ENCODE results near the gene PHACTR4. TPM values are rescaled to one million over a fixed set of nuclear protein-coding genes. Genes with fewer than 3 reads are reported as not detected.
"Not testable (repeated sequence)": the region's sequence is repeated elsewhere in the genome, so short reads cannot be mapped to it uniquely, and the experiment has no call there.

The PHACTR4 gene
- total and polyA plus RNA-seq, 4 donors: 14.2 to 40.2 (median 29.2) TPM

- 100% methylated on average over 7 of the region's 10 CpGs for WGBS (ENCODE audit: insufficient coverage)
Observed at GRCh38 chr1:28339551-28339950, 30.0 kb upstream of the PHACTR4 start.

GRCh38 chr1:28340221-28340974, 29.1 kb upstream of the PHACTR4 start:
- Histone ChIP-seq H3K9me3 (ENCODE audit: control insufficient read depth, insufficient read depth, low read length) (no peaks in the 10 kb centered on the region), H3K4me3 (ENCODE audit: low read depth, low read length) (no peak overlapping the region), H3K27me3 (ENCODE audit: control insufficient read depth, insufficient read depth, low read length) (no peaks in the 10 kb centered on the region), H3K36me3 (ENCODE audit: control insufficient read depth, insufficient read depth, low read length) (peaks cover 10% of the 10 kb centered on the region), H3K27ac (ENCODE audit: low read depth, low read length) (no peak overlapping the region), H3K4me1 (ENCODE audit: control insufficient read depth, insufficient read depth, low read length) (no peaks in the 10 kb centered on the region)
- WGBS (ENCODE audit: insufficient coverage): 83% methylated on average over 1 of the region's 4 CpGs
- no peak for DNase-seq (ENCODE audit: low read depth in 4 of 6, low spot score in 6 of 6)

More at GRCh38 chr1:28339551-28339950, 30.0 kb upstream of the PHACTR4 start:
- no peak for DNase-seq (ENCODE audit: low read depth in 4 of 6, low spot score in 6 of 6)
- no peak overlapping the region for H3K27ac ChIP-seq (ENCODE audit: low read depth, low read length)
- H3K27me3 ChIP-seq (ENCODE audit: control insufficient read depth, insufficient read depth, low read length): no peaks in the 10 kb centered on the region
- no peaks in the 10 kb centered on the region for H3K4me1 ChIP-seq (ENCODE audit: control insufficient read depth, insufficient read depth, low read length)
- H3K36me3 ChIP-seq (ENCODE audit: control insufficient read depth, insufficient read depth, low read length): peaks cover 19% of the 10 kb centered on the region
- H3K9me3 ChIP-seq (ENCODE audit: control insufficient read depth, insufficient read depth, low read length): no peaks in the 10 kb centered on the region
- no peak overlapping the region for H3K4me3 ChIP-seq (ENCODE audit: low read depth, low read length)

GRCh38 chr1:28341591-28341990, 27.9 kb upstream of the PHACTR4 start:
- 100% methylated on average over 1 of the region's 2 CpGs for WGBS (ENCODE audit: insufficient coverage)
- H3K4me1 ChIP-seq (ENCODE audit: control insufficient read depth, insufficient read depth, low read length): no peaks in the 10 kb centered on the region
- H3K9me3 ChIP-seq (ENCODE audit: control insufficient read depth, insufficient read depth, low read length): no peaks in the 10 kb centered on the region
- H3K27me3 ChIP-seq (ENCODE audit: control insufficient read depth, insufficient read depth, low read length): no peaks in the 10 kb centered on the region
- H3K36me3 ChIP-seq (ENCODE audit: control insufficient read depth, insufficient read depth, low read length): peaks cover 5% of the 10 kb centered on the region
- no peak overlapping the region for H3K27ac ChIP-seq (ENCODE audit: low read depth, low read length)
- DNase-seq (ENCODE audit: low read depth in 4 of 6, low spot score in 6 of 6): no peak
- no peak overlapping the region for H3K4me3 ChIP-seq (ENCODE audit: low read depth, low read length)

GRCh38 chr1:28343405-28343804, 26.1 kb upstream of the PHACTR4 start:
- Histone ChIP-seq H3K36me3 (ENCODE audit: control insufficient read depth, insufficient read depth, low read length) (no peaks in the 10 kb centered on the region), H3K27me3 (ENCODE audit: control insufficient read depth, insufficient read depth, low read length) (no peaks in the 10 kb centered on the region), H3K4me3 (ENCODE audit: low read depth, low read length) (no peak overlapping the region), H3K9me3 (ENCODE audit: control insufficient read depth, insufficient read depth, low read length) (no peaks in the 10 kb centered on the region), H3K27ac (ENCODE audit: low read depth, low read length) (no peak overlapping the region), H3K4me1 (ENCODE audit: control insufficient read depth, insufficient read depth, low read length) (no peaks in the 10 kb centered on the region)
- 80% methylated on average over 1 of the region's 2 CpGs for WGBS (ENCODE audit: insufficient coverage)
- DNase-seq (ENCODE audit: low read depth in 4 of 6, low spot score in 6 of 6): no peak

GRCh38 chr1:28353248-28353810, 16.2 kb upstream of the PHACTR4 start:
- not testable (repeated sequence) for DNase-seq (ENCODE audit: low read depth in 4 of 6, low spot score in 6 of 6); H3K9me3 ChIP-seq (ENCODE audit: control insufficient read depth, insufficient read depth, low read length); H3K27ac ChIP-seq (ENCODE audit: low read depth, low read length); H3K27me3 ChIP-seq (ENCODE audit: control insufficient read depth, insufficient read depth, low read length); H3K4me1 ChIP-seq (ENCODE audit: control insufficient read depth, insufficient read depth, low read length); H3K4me3 ChIP-seq (ENCODE audit: low read depth, low read length); H3K36me3 ChIP-seq (ENCODE audit: control insufficient read depth, insufficient read depth, low read length)
- WGBS (ENCODE audit: insufficient coverage): 100% methylated on average over 3 of the region's 8 CpGs

- Histone ChIP-seq H3K4me3 (ENCODE audit: low read depth, low read length) (no peak overlapping the region), H3K9me3 (ENCODE audit: control insufficient read depth, insufficient read depth, low read length) (no peaks in the 10 kb centered on the region), H3K4me1 (ENCODE audit: control insufficient read depth, insufficient read depth, low read length) (no peaks in the 10 kb centered on the region), H3K27ac (ENCODE audit: low read depth, low read length) (no peak overlapping the region), H3K27me3 (ENCODE audit: control insufficient read depth, insufficient read depth, low read length) (no peaks in the 10 kb centered on the region), H3K36me3 (ENCODE audit: control insufficient read depth, insufficient read depth, low read length) (no peaks in the 10 kb centered on the region)
- 100% methylated on average over 1 of the region's 3 CpGs for WGBS (ENCODE audit: insufficient coverage)
- DNase-seq (ENCODE audit: low read depth in 4 of 6, low spot score in 6 of 6): no peak
Observed at GRCh38 chr1:28354121-28354520, 15.4 kb upstream of the PHACTR4 start.

GRCh38 chr1:28358716-28359115, 10.8 kb upstream of the PHACTR4 start:
- H3K36me3 ChIP-seq (ENCODE audit: control insufficient read depth, insufficient read depth, low read length): no peaks in the 10 kb centered on the region
- H3K4me3 ChIP-seq (ENCODE audit: low read depth, low read length): no peak overlapping the region
- no peaks in the 10 kb centered on the region for H3K27me3 ChIP-seq (ENCODE audit: control insufficient read depth, insufficient read depth, low read length)
- 88% methylated on average over 2 of the region's 3 CpGs for WGBS (ENCODE audit: insufficient coverage)
- H3K27ac ChIP-seq (ENCODE audit: low read depth, low read length): no peak overlapping the region
- no peak for DNase-seq (ENCODE audit: low read depth in 4 of 6, low spot score in 6 of 6)
- no peaks in the 10 kb centered on the region for H3K9me3 ChIP-seq (ENCODE audit: control insufficient read depth, insufficient read depth, low read length)
- H3K4me1 ChIP-seq (ENCODE audit: control insufficient read depth, insufficient read depth, low read length): no peaks in the 10 kb centered on the region

GRCh38 chr1:28359592-28360239, 9.8 kb upstream of the PHACTR4 start:
- peak; percentile 17 to 94 (median 57) for DNase-seq (ENCODE audit: low read depth in 4 of 6, low spot score in 6 of 6)
- H3K27me3 ChIP-seq (ENCODE audit: control insufficient read depth, insufficient read depth, low read length): no peaks in the 10 kb centered on the region
- H3K27ac ChIP-seq (ENCODE audit: low read depth, low read length): no peak overlapping the region
- H3K4me3 ChIP-seq (ENCODE audit: low read depth, low read length): no peak overlapping the region
- H3K4me1 ChIP-seq (ENCODE audit: control insufficient read depth, insufficient read depth, low read length): no peaks in the 10 kb centered on the region
- no peaks in the 10 kb centered on the region for H3K36me3 ChIP-seq (ENCODE audit: control insufficient read depth, insufficient read depth, low read length)
- WGBS (ENCODE audit: insufficient coverage): no CpG with 5 or more reads among the region's 7 CpGs
- no peaks in the 10 kb centered on the region for H3K9me3 ChIP-seq (ENCODE audit: control insufficient read depth, insufficient read depth, low read length)

GRCh38 chr1:28364888-28365287, 4.7 kb upstream of the PHACTR4 start:
- no CpG with 5 or more reads among the region's 4 CpGs for WGBS (ENCODE audit: insufficient coverage)
- peaks cover 3% of the 10 kb centered on the region for H3K4me1 ChIP-seq (ENCODE audit: control insufficient read depth, insufficient read depth, low read length)
- H3K4me3 ChIP-seq (ENCODE audit: low read depth, low read length): no peak overlapping the region
- H3K9me3 ChIP-seq (ENCODE audit: control insufficient read depth, insufficient read depth, low read length): no peaks in the 10 kb centered on the region
- no peaks in the 10 kb centered on the region for H3K36me3 ChIP-seq (ENCODE audit: control insufficient read depth, insufficient read depth, low read length)
- H3K27ac ChIP-seq (ENCODE audit: low read depth, low read length): no peak overlapping the region
- no peak for DNase-seq (ENCODE audit: low read depth in 4 of 6, low spot score in 6 of 6)
- no peaks in the 10 kb centered on the region for H3K27me3 ChIP-seq (ENCODE audit: control insufficient read depth, insufficient read depth, low read length)

- Histone ChIP-seq H3K36me3 (ENCODE audit: control insufficient read depth, insufficient read depth, low read length) (no peaks in the 10 kb centered on the region), H3K27me3 (ENCODE audit: control insufficient read depth, insufficient read depth, low read length) (no peaks in the 10 kb centered on the region), H3K4me1 (ENCODE audit: control insufficient read depth, insufficient read depth, low read length) (peaks cover 7% of the 10 kb centered on the region), H3K4me3 (ENCODE audit: low read depth, low read length) (no peak overlapping the region), H3K27ac (ENCODE audit: low read depth, low read length) (no peak overlapping the region), H3K9me3 (ENCODE audit: control insufficient read depth, insufficient read depth, low read length) (no peaks in the 10 kb centered on the region)
- 96% methylated on average over 3 of the region's 7 CpGs for WGBS (ENCODE audit: insufficient coverage)
- no peak for DNase-seq (ENCODE audit: low read depth in 4 of 6, low spot score in 6 of 6)
Observed at GRCh38 chr1:28365864-28366263, 3.7 kb upstream of the PHACTR4 start.

All from spinal cord (tissue), 10 donors.